Measurements from ENCODE around the gene SPTSSB.

The SPTSSB gene

DNA sequence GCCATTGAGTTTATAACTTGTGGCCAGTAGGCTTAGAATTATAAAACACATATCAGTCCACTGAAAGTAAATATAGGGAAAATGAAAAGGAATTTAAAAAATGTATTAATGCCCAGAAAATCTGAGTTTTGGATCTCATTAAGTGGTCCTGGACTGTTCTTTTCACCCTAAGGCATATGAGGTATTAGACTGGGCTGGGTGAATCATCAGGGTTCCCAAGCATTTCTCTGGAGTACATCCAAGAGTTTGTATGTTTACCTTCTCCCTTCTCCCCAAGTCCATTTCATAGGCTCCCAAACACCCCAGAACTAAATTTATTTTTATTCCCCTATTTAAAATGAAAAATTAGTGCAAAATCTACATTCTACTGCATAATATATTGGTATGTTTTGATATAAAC, 31.9 kb upstream of the SPTSSB start:
- no peak overlapping the region for H3K4me3 ChIP-seq (ENCODE audit: low read length)
- no peak for TF ChIP-seq ZNF274 (IDR thresholded peaks at IDR 0.05; ENCODE audit: low read depth, low read length)

- H3K4me3 ChIP-seq (ENCODE audit: low read length) = no peak overlapping the region
- TF ChIP-seq ZNF274 (IDR thresholded peaks at IDR 0.05; ENCODE audit: low read depth, low read length) = no peak
Observed at GRCh38 chr3:161401389-161401788, 30.1 kb upstream of the SPTSSB start.

DNA sequence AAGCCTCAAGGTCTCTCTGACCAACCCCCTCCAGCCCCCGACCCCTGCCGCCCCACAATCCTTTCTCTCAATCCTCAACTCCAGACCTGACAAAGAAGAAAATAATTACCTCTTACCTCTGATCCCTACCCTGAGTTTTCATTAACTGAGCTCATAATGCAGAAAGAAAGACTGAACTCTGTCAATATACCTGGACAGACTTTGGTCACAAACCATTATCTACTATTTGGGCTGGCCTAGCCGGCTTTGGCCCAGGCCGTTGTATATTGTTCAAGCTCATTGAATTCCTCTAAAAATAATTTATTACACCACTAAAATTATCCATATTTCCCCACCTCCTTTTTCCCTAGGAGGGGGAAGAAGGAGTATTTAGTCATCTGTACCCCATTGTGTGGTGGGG, 29.3 kb upstream of the SPTSSB start:
- H3K4me3 ChIP-seq (ENCODE audit: low read length) = no peak overlapping the region
- TF ChIP-seq ZNF274 (IDR thresholded peaks at IDR 0.05; ENCODE audit: low read depth, low read length) = no peak

DNA sequence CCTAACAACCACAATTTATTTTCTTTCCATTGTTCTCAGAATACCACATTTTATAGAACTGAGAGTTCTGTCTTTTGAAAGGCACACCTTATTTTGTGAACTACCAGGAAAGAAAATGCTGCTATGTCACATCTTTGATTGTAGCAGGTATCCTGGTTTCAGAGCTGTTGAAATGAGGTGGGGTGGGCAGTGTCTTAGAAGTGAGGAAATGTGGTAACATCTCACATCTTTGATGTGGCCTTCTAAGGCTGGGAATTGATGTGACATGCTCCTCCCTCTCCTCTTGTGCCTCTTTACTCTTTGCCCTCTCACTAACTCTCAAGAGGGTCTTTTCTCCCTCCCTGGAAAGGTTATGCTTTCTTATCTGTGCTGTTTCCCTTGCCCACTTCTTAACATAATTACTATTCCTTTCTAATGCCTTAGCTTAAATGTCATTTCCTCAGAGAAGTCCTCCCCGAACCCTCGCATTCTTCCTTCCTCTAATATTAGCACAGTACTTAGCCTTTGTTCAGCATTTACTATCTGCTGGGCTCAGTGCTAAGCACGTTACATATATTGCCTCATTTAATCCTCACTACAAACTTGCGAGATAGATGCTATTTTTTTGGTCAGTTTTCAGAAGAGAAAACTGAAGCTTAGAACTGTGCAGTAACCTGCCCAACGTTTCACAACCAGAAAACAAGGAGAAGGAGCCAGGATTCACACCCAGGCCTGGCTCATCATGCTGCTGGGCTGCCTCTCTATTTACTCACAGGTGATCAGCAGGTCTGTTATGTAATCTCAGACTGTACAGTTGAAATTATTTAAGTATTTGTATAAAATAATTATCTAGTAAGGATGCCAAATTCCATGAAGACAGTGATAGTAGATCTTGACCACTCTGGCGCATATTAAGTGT, 24.0 kb upstream of the SPTSSB start:
- TF ChIP-seq ZNF274 (IDR thresholded peaks at IDR 0.05; ENCODE audit: low read depth, low read length) = no peak
- H3K4me3 ChIP-seq (ENCODE audit: low read length) = no peak overlapping the region

GRCh38 chr3:161393803-161394202, 22.5 kb upstream of the SPTSSB start:
- no peak for TF ChIP-seq ZNF274 (IDR thresholded peaks at IDR 0.05; ENCODE audit: low read depth, low read length)
- H3K4me3 ChIP-seq (ENCODE audit: low read length) = no peak overlapping the region

DNA sequence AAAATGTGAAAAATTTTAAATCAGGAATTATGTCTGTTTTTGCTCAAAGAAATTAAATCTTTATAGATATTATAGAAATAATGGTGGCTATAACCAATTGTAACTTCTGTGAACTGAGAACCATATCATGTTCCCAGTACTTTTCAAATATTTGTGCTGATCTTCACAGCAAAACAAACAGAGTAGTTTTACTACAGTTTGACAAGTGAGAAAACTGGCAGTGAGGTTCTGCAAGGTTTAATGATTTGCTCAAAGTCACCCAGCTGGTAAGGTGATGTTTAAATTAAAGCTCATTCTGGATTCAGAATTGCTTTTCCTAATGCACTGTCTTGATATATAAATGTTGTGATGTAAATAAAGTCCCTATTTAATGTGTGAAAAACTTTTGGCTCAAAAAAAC, 22.0 kb upstream of the SPTSSB start:
- TF ChIP-seq ZNF274 (IDR thresholded peaks at IDR 0.05; ENCODE audit: low read depth, low read length) = no peak
- H3K4me3 ChIP-seq (ENCODE audit: low read length) = no peak overlapping the region

- no peak overlapping the region for H3K4me3 ChIP-seq (ENCODE audit: low read length)
- TF ChIP-seq ZNF274 (IDR thresholded peaks at IDR 0.05; ENCODE audit: low read depth, low read length) = no peak
Observed at GRCh38 chr3:161392853-161393252, 21.5 kb upstream of the SPTSSB start.

- no peak for TF ChIP-seq ZNF274 (IDR thresholded peaks at IDR 0.05; ENCODE audit: low read depth, low read length)
Observed at GRCh38 chr3:161390200-161390599, 18.9 kb upstream of the SPTSSB start.

DNA sequence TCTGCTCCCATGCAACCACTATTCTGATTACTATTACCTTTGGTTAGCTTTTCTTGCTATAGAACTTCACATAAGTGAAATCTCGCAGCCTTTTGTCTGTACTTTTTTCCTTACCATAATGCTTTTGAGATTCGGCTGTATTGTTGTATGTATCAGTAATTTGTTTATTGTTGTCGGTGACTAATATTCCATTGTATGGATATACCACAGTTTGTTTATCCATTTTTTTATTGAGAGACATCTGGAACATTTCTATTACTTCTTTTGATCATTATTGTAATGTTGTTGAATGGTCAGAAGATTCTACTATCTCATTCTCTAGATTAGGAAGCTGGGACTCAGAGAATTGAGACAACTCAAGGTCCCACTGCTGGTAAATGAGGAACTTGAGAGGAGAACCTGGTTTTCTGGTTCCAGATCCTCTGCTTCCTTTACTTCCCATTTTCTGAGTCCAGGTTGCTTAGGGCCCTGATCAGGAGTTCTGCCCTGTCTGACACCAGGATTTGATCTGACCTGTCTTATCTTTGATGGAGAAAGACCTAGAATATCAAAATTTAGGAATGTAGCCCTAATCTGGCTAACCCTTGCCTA, 18.2 kb upstream of the SPTSSB start:
- no peak for TF ChIP-seq ZNF274 (IDR thresholded peaks at IDR 0.05; ENCODE audit: low read depth, low read length)
- H3K4me3 ChIP-seq (ENCODE audit: low read length) = no peak overlapping the region

More at GRCh38 chr3:161390200-161390599, 18.9 kb upstream of the SPTSSB start:
- no peak overlapping the region for H3K4me3 ChIP-seq (ENCODE audit: low read length)

DNA sequence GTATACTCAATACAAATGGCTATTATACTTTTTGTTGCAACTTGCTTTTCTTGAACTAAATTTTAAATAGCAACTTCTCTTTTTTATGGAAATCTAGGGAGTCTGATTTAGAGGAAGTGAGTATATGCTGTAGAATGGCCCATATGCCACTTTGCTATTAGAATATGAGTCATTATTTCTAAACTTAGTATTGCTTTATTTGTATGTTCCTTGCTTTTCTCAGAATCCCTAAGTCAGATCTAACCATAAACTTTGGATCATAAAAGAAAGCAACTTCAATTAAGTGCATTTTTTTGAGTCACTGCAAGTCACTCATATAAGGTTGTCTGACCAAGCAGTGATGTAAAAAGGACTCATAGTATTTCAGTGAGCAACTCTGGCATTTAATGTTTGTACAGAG, 17.5 kb upstream of the SPTSSB start:
- no peak overlapping the region for H3K4me3 ChIP-seq (ENCODE audit: low read length)
- TF ChIP-seq ZNF274 (IDR thresholded peaks at IDR 0.05; ENCODE audit: low read depth, low read length) = no peak

DNA sequence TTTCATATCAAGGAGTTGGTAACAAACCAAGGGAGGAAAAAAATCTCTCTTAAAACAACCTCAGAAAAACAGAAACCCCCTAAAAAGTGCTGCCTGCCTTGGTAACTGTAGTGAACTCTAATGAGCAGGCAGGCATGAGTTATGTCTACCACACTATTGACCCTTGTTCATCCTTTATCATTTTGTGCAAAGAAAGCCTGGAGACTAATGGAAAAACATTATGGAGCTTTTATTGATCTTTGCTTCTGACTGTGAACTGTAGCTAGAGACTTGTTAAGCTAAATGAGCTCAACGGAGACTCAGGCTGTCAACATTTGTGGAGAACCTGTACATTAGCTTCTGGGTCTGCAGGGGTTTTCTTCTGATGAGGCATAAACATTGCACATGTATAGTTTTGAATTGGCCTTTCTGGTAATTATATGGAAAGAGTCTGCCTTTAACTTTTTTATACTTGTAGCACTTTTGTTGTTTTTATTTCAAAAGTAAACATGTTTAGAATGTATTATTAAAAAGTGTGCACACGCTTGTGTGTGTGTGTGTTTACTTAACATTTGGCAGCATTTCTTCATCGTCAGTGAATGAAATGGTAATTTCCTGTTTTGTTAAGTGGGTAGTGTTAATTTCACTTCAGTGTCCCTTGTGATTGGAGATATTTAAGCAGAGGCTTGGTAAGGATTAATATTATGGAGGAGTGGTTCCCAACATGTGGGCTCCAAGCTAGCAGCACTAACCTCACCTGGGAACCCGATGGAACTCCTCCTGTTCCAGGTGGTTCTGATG, 15.9 kb upstream of the SPTSSB start:
- no peak for TF ChIP-seq ZNF274 (IDR thresholded peaks at IDR 0.05; ENCODE audit: low read depth, low read length)
- no peak overlapping the region for H3K4me3 ChIP-seq (ENCODE audit: low read length)

- TF ChIP-seq ZNF274 (IDR thresholded peaks at IDR 0.05; ENCODE audit: low read depth, low read length) = no peak
- peak overlapping the region; percentile 54; the same call in 1 of the 2 replicates for H3K4me3 ChIP-seq (ENCODE audit: low read length)
Observed at GRCh38 chr3:161372321-161373260, 1.3 kb upstream of the SPTSSB start.

GRCh38 chr3:161369531-161369930, 1.8 kb downstream of the SPTSSB start:
- TF ChIP-seq ZNF274 (IDR thresholded peaks at IDR 0.05; ENCODE audit: low read depth, low read length) = no peak

More at GRCh38 chr3:161369531-161369930, 1.8 kb downstream of the SPTSSB start:
- no peak overlapping the region for H3K4me3 ChIP-seq (ENCODE audit: low read length)

Measured in GM08714 (cell line).